Measurements from ENCODE around the gene EDEM3. TPM values are rescaled to one million over a fixed set of nuclear protein-coding genes. Genes with fewer than 3 reads are reported as not detected.
A peak's percentile ranks its signal among the peaks of the same experiment; 100 is the strongest.

Gene EDEM3
- polyA plus RNA-seq, 1 donor (not counting 4 experiments of a cell fraction or from before 2014, with no cell fraction given), result 23.6 TPM

- H3K36me3 ChIP-seq (ENCODE audit: control insufficient read depth in 2 of 2, extremely low read depth in 1 of 2, insufficient read depth in 2 of 2, low read length in 2 of 2), result no peaks in the 10 kb centered on the region
- DNase-seq (ENCODE audit: low read depth, low spot score) (no peak), FAIRE-seq (peak; percentile 13)
- no peak overlapping the region for H3K9ac ChIP-seq (ENCODE audit: control insufficient read depth, extremely low read depth, insufficient read depth, low read length)
- H3K79me2 ChIP-seq (ENCODE audit: control insufficient read depth, insufficient read depth, low read length), result no peaks in the 10 kb centered on the region
- H3K4me1 ChIP-seq (ENCODE audit: control insufficient read depth, extremely low read depth, insufficient read depth, low read length), result no peaks in the 10 kb centered on the region
- TF ChIP-seq EZH2 (IDR thresholded peaks at IDR 0.05; ENCODE audit: low read length) (no peak), CTCF (optimal IDR thresholded peaks at IDR 0.05 in 1 of 3, IDR thresholded peaks at IDR 0.05 in 1 of 3, conservative IDR thresholded peaks at IDR 0.05 in 1 of 3; ENCODE audit: extremely low read depth in 1 of 3, insufficient read depth in 2 of 3, low read length in 3 of 3) (no peak)
- H3K27me3 ChIP-seq (ENCODE audit: control insufficient read depth, extremely low read depth, insufficient read depth, low read length), result peaks cover 8% of the 10 kb centered on the region
- H2AFZ ChIP-seq (ENCODE audit: control insufficient read depth, low read length), result no peak overlapping the region
- no peaks in the 10 kb centered on the region for H4K20me1 ChIP-seq (ENCODE audit: control insufficient read depth, extremely low read depth, insufficient read depth, low read length)
- no peaks in the 10 kb centered on the region for H3K9me3 ChIP-seq (ENCODE audit: control insufficient read depth, low read depth, low read length)
- H3K4me3 ChIP-seq (ENCODE audit: control insufficient read depth in 2 of 3, extremely low read depth in 1 of 3, insufficient read depth in 2 of 3, low read depth in 1 of 3, low read length in 3 of 3), result no peak overlapping the region
- H3K4me2 ChIP-seq (ENCODE audit: control insufficient read depth, extremely low read depth, insufficient read depth, low read depth, low read length), result no peak overlapping the region
- no peaks in the 10 kb centered on the region for H3K9me1 ChIP-seq (ENCODE audit: control insufficient read depth, extremely low read depth, insufficient read depth, low read length)
- dilution Hi-C loops (cut with MboI; ENCODE audit: extremely low pct_ligation_motif_present, low sequenced_read_pairs), result no loop called here
- H3K27ac ChIP-seq (ENCODE audit: control insufficient read depth, insufficient read depth, low read length), result no peak overlapping the region
These were observed 94.0 kb downstream of the EDEM3 start for GRCh38 chr1:184660462-184661191.

GRCh38 chr1:184658055-184658454, 96.6 kb downstream of the EDEM3 start:
- Histone ChIP-seq H3K9me3 (ENCODE audit: control insufficient read depth, low read depth, low read length) (no peaks in the 10 kb centered on the region), H3K9me1 (ENCODE audit: control insufficient read depth, extremely low read depth, insufficient read depth, low read length) (no peaks in the 10 kb centered on the region), H3K4me1 (ENCODE audit: control insufficient read depth, extremely low read depth, insufficient read depth, low read length) (no peaks in the 10 kb centered on the region), H3K4me2 (ENCODE audit: control insufficient read depth, extremely low read depth, insufficient read depth, low read depth, low read length) (no peak overlapping the region), H3K27ac (ENCODE audit: control insufficient read depth, insufficient read depth, low read length) (no peak overlapping the region), H4K20me1 (ENCODE audit: control insufficient read depth, extremely low read depth, insufficient read depth, low read length) (no peaks in the 10 kb centered on the region), H3K4me3 (ENCODE audit: control insufficient read depth in 2 of 3, extremely low read depth in 1 of 3, insufficient read depth in 2 of 3, low read depth in 1 of 3, low read length in 3 of 3) (no peak overlapping the region), H3K79me2 (ENCODE audit: control insufficient read depth, insufficient read depth, low read length) (no peaks in the 10 kb centered on the region), H3K36me3 (ENCODE audit: control insufficient read depth in 2 of 2, extremely low read depth in 1 of 2, insufficient read depth in 2 of 2, low read length in 2 of 2) (no peaks in the 10 kb centered on the region), H3K27me3 (ENCODE audit: control insufficient read depth, extremely low read depth, insufficient read depth, low read length) (no peaks in the 10 kb centered on the region), H2AFZ (ENCODE audit: control insufficient read depth, low read length) (no peak overlapping the region), H3K9ac (ENCODE audit: control insufficient read depth, extremely low read depth, insufficient read depth, low read length) (no peak overlapping the region)
- DNase-seq (ENCODE audit: low read depth, low spot score), result no peak
- no peak for TF ChIP-seq EZH2 (IDR thresholded peaks at IDR 0.05; ENCODE audit: low read length)
- TF ChIP-seq CTCF (optimal IDR thresholded peaks at IDR 0.05 in 1 of 3, IDR thresholded peaks at IDR 0.05 in 1 of 3, conservative IDR thresholded peaks at IDR 0.05 in 1 of 3; ENCODE audit: extremely low read depth in 1 of 3, insufficient read depth in 2 of 3, low read length in 3 of 3), result no peak
- dilution Hi-C loops (cut with MboI; ENCODE audit: extremely low pct_ligation_motif_present, low sequenced_read_pairs), result no loop called here
- FAIRE-seq, result peak; percentile 57

Data from keratinocyte (primary cell).